HCT116 (cell line): ENCODE measurements around the gene TLL2. TPM values are rescaled to one million over a fixed set of nuclear protein-coding genes. Genes with fewer than 3 reads are reported as not detected.

Source experiments
- ATAC-seq: fragments of 200-7000 bp; cut with Tn5 transposase; 2 replicates; pipeline ENCODE4 v1.9.1; 2020; ENCODE audit warnings: mild to moderate bottlenecking, moderate library complexity
- BruUV-seq: library from RNA; stranded (reverse); fragments of 400-500 nt; replicated peaks from 2 replicates; lab custom pipeline; 2021; lab: Mats Ljungman, UMichigan
- CTCF ChIA-PET: fragments of 300-600 bp; sonication (Branson Sonifier 250); formaldehyde crosslinking; loops from one replicate; lab custom pipeline; 2021; ENCODE audit warnings: antibody characterized with exemption; lab: Charles Lee
- POLR2A ChIA-PET: fragments of 300-600, 350-600 bp; sonication (Branson Sonifier 250); formaldehyde crosslinking; loops from one replicate; lab custom pipeline; 2021; ENCODE audit warnings: antibody characterized with exemption; lab: Charles Lee
- RAD21 ChIA-PET, 2 experiments: fragments of 300-600 bp; sonication (Branson Sonifier 250); formaldehyde crosslinking; loops; one replicate each; lab custom pipeline; 2023; ENCODE audit warnings: low total read pairs in 2 of 2; ENCODE audit not compliant: uncharacterized antibody in 2 of 2, unreplicated experiment in 2 of 2, low non-redundant PET in 1 of 2; lab: Charles Lee
- DNase-seq: peaks from one replicate; pipeline ENCODE4 v3.0.0-alpha.2; 2010; ENCODE audit warnings: low read depth, low spot score
- H2AFZ ChIP-seq: fragments of 200-600 bp; shearing (Covaris generic), sonication (generic); 2 replicates; pipeline ENCODE4 v1.6.1; 2017; ENCODE audit warnings: low read depth, mixed run types, mixed read lengths, antibody characterized with exemption, low read length; ENCODE audit not compliant: poor library complexity, severe bottlenecking
- H3K27ac ChIP-seq: 2 replicates; pipeline ENCODE4 v1.5.1; 2012; ENCODE audit warnings: low read depth, low read length
- H3K27me3 ChIP-seq: fragments of 200-600 bp; sonication (generic); 2 replicates; pipeline ENCODE4 v1.6.1; 2016; ENCODE audit warnings: mixed run types, low read length, mixed read lengths; ENCODE audit not compliant: insufficient read depth
- H3K36me3 ChIP-seq, 2 experiments: fragments of 200-500 bp in 1 of 2; fragments of 200-600 bp in 1 of 2; sonication (Bioruptor generic) in 1 of 2; sonication (generic) in 1 of 2; 2 replicates each; pipeline versions ENCODE4 v1.5.1 to v1.6.1; 2014 to 2016; ENCODE audit warnings: low read length in 2 of 2, inconsistent platforms in 1 of 2, mixed read lengths in 1 of 2, mixed run types in 1 of 2; ENCODE audit not compliant: insufficient read depth in 2 of 2, control insufficient read depth in 1 of 2
- H3K4me1 ChIP-seq, 2 experiments: fragments of 200-600 bp in 1 of 2; sonication (generic) in 1 of 2; 2 replicates each; pipeline versions ENCODE4 v1.5.1 to v1.6.1; 2012 to 2017; ENCODE audit warnings: low read length in 2 of 2, inconsistent platforms in 1 of 2, mild to moderate bottlenecking in 1 of 2, mixed read lengths in 1 of 2, mixed run types in 1 of 2, moderate library complexity in 1 of 2; ENCODE audit not compliant: insufficient read depth in 2 of 2, control insufficient read depth in 1 of 2
- H3K4me2 ChIP-seq: fragments of 200-600 bp; sonication (generic); 2 replicates; pipeline ENCODE4 v1.6.1; 2017; ENCODE audit warnings: mixed run types, low read length, mixed read lengths
- H3K4me3 ChIP-seq, 2 experiments: fragments of 200-600 bp in 1 of 2; sonication (generic) in 1 of 2; replicated peaks in 1 of 2; 2 replicates each; pipeline ENCODE4 v1.5.1; 2011 to 2016; ENCODE audit warnings: low read length in 2 of 2, control low read depth in 1 of 2, low read depth in 1 of 2, mild to moderate bottlenecking in 1 of 2, mixed read lengths in 1 of 2, mixed run types in 1 of 2
- H3K79me2 ChIP-seq: fragments of 200-600 bp; sonication (generic); 2 replicates; pipeline ENCODE4 v1.6.1; 2017; ENCODE audit warnings: mild to moderate bottlenecking, mixed run types, low read length, moderate library complexity, mixed read lengths; ENCODE audit not compliant: insufficient read depth
- H3K9ac ChIP-seq: fragments of 200-600 bp; sonication (generic); 2 replicates; pipeline ENCODE4 v1.6.1; 2016; ENCODE audit warnings: low read length, mixed read lengths
- H3K9me2 ChIP-seq: fragments of 200-600 bp; sonication (generic), shearing (Covaris generic); 2 replicates; pipeline ENCODE4 v1.6.1; 2017; ENCODE audit warnings: mixed run types, mild to moderate bottlenecking, moderate library complexity; ENCODE audit not compliant: insufficient read depth
- H3K9me3 ChIP-seq, 2 experiments: fragments of 200-500 bp in 1 of 2; fragments of 200-600 bp in 1 of 2; sonication (Bioruptor generic) in 1 of 2; sonication (generic) in 1 of 2; 2 replicates each; pipeline ENCODE4 v1.6.1; 2014 to 2017; ENCODE audit warnings: low read length in 2 of 2, mixed read lengths in 2 of 2, inconsistent platforms in 1 of 2, low read depth in 1 of 2, mild to moderate bottlenecking in 1 of 2, mixed run types in 1 of 2, moderate library complexity in 1 of 2; ENCODE audit not compliant: control insufficient read depth in 1 of 2, insufficient read depth in 1 of 2
- H4K20me1 ChIP-seq: fragments of 200-600 bp; sonication (generic), shearing (Covaris generic); 2 replicates; pipeline ENCODE4 v1.6.1; 2017; ENCODE audit warnings: mixed run types, mild to moderate bottlenecking, moderate library complexity; ENCODE audit not compliant: insufficient read depth
- CBX3 ChIP-seq: IDR thresholded peaks from 2 replicates; pipeline ENCODE4 v1.6.1; 2012; ENCODE audit warnings: low read depth
- CEBPB ChIP-seq: IDR thresholded peaks from 2 replicates; pipeline ENCODE4 v1.6.1; 2012; ENCODE audit warnings: low read depth
- CTCF ChIP-seq, 3 experiments: fragments of 200-600 bp in 1 of 3; sonication (generic) in 1 of 3; IDR thresholded peaks in 2 of 3; conservative IDR thresholded peaks in 1 of 3; 2 replicates each; pipeline ENCODE4 v1.5.1; 2012 to 2017; ENCODE audit warnings: low read depth in 2 of 3, low read length in 2 of 3, antibody characterized with exemption in 1 of 3, borderline replicate concordance in 1 of 3, control low read depth in 1 of 3, mild to moderate bottlenecking in 1 of 3, mixed read lengths in 1 of 3, mixed run types in 1 of 3, moderate library complexity in 1 of 3; ENCODE audit not compliant: insufficient read depth in 1 of 3
- EGR1 ChIP-seq: IDR thresholded peaks from 2 replicates; pipeline ENCODE4 v1.6.1; 2012; ENCODE audit warnings: low read depth
- ELF1 ChIP-seq: IDR thresholded peaks from 2 replicates; pipeline ENCODE4 v1.6.1; 2012; ENCODE audit warnings: low read depth, borderline replicate concordance
- EZH2 ChIP-seq: fragments of 200-600 bp; sonication (generic); IDR thresholded peaks from 2 replicates; pipeline ENCODE4 v1.6.1; 2017; ENCODE audit warnings: antibody characterized with exemption, mixed run types
- EZH2phosphoT487 ChIP-seq: fragments of 200-600 bp; IDR thresholded peaks from 2 replicates; pipeline ENCODE4 v1.6.1; 2018; ENCODE audit warnings: antibody characterized with exemption, borderline replicate concordance
- FOSL1 ChIP-seq: IDR thresholded peaks from 2 replicates; pipeline ENCODE4 v1.6.1; 2012; ENCODE audit warnings: low read depth
- JUND ChIP-seq: IDR thresholded peaks from 2 replicates; pipeline ENCODE4 v1.6.1; 2012
- MAX ChIP-seq: IDR thresholded peaks from 2 replicates; pipeline ENCODE4 v1.6.1; 2012
- POLR2A ChIP-seq: IDR thresholded peaks from 2 replicates; pipeline ENCODE4 v1.7.0; 2011; ENCODE audit warnings: borderline replicate concordance; ENCODE audit not compliant: insufficient read depth, insufficient read length; ENCODE audit errors: extremely low read depth
- POLR2AphosphoS5 ChIP-seq: IDR thresholded peaks from 2 replicates; pipeline ENCODE4 v1.6.1; 2011; ENCODE audit warnings: mild to moderate bottlenecking, low read depth, low read length, moderate library complexity
- RAD21 ChIP-seq: IDR thresholded peaks from 2 replicates; pipeline ENCODE4 v1.6.1; 2012; ENCODE audit warnings: low read depth, mild to moderate bottlenecking
- SIN3A ChIP-seq: IDR thresholded peaks from 2 replicates; pipeline ENCODE4 v1.6.1; 2012; ENCODE audit warnings: low read depth
- SP1 ChIP-seq: IDR thresholded peaks from 2 replicates; pipeline ENCODE4 v1.6.1; 2012; ENCODE audit warnings: low read depth
- SRF ChIP-seq: IDR thresholded peaks from 2 replicates; pipeline ENCODE4 v1.6.1; 2012; ENCODE audit warnings: low read depth
- YY1 ChIP-seq: IDR thresholded peaks from 2 replicates; pipeline ENCODE4 v1.6.1; 2011; ENCODE audit warnings: low read length, low read depth, moderate library complexity, mild to moderate bottlenecking; ENCODE audit not compliant: insufficient replicate concordance; ENCODE audit errors: extremely low read depth
- ZBTB33 ChIP-seq: IDR thresholded peaks from 2 replicates; pipeline ENCODE4 v1.6.1; 2011; ENCODE audit warnings: mild to moderate bottlenecking, low read length, moderate library complexity; ENCODE audit not compliant: insufficient replicate concordance; ENCODE audit errors: extremely low read depth
- ZFX ChIP-seq: fragments of 450-650 bp; IDR thresholded peaks from 2 replicates; pipeline ENCODE4 v1.6.1; 2017
- ZNF274 ChIP-seq: fragments of 200-500 bp; sonication (Bioruptor generic); IDR thresholded peaks from 2 replicates; pipeline ENCODE4 v1.6.1; 2014; ENCODE audit warnings: mild to moderate bottlenecking, low read depth, low read length, inconsistent platforms
- intact Hi-C: fragments of 100-400 bp; cut with micrococcal nuclease; formaldehyde crosslinking; loops from 2 replicates; pipeline ENCODE4 v1.10.0; 2022
- total RNA-seq: library from RNA; stranded (reverse); gene quantifications from one replicate; pipeline ENCODE4 v1.2.1, GENCODE V29; 2021; ENCODE audit not compliant: unreplicated experiment

Gene TLL2
- total RNA-seq, 1 experiment from 2014 or later: 1.3 TPM

- RAD21 ChIA-PET: no interaction called here
- CTCF ChIA-PET: no interaction called here
- no peak for DNase-seq
Measured at GRCh38 chr10:96407560-96408069, 106.1 kb downstream of the TLL2 start.

More at GRCh38 chr10:96407560-96408069, 106.1 kb downstream of the TLL2 start:
- POLR2A ChIA-PET: no interaction called here
- H3K36me3 ChIP-seq: no peaks in the 10 kb centered on the region
- H3K79me2 ChIP-seq: no peaks in the 10 kb centered on the region
- H3K4me1 ChIP-seq: no peaks in the 10 kb centered on the region
- H3K27ac ChIP-seq: no peak overlapping the region
- H2AFZ ChIP-seq: no peak overlapping the region
- H3K9me2 ChIP-seq: no peaks in the 10 kb centered on the region
- no peak overlapping the region for H3K9ac ChIP-seq
- TF ChIP-seq ELF1 (no peak), SP1 (no peak), JUND (no peak), YY1 (no peak), CEBPB (no peak), SRF (no peak), RAD21 (no peak), EZH2phosphoT487 (no peak), MAX (no peak), ZFX (no peak), ZBTB33 (no peak), POLR2A (no peak), EZH2 (no peak), SIN3A (no peak), FOSL1 (no peak), CTCF (IDR thresholded peaks at IDR 0.05 in 2 of 3, conservative IDR thresholded peaks at IDR 0.05 in 1 of 3; ENCODE audit: borderline replicate concordance in 1 of 3, insufficient read depth in 1 of 3, low read depth in 2 of 3, low read length in 2 of 3) (no peak), CBX3 (no peak), ZNF274 (no peak), EGR1 (no peak), POLR2AphosphoS5 (no peak)
- BruUV-seq: no TSS peak
- intact Hi-C loops: no loop called here
- H4K20me1 ChIP-seq: no peaks in the 10 kb centered on the region
- H3K4me3 ChIP-seq: no peak overlapping the region
- peaks cover 39% of the 10 kb centered on the region for H3K27me3 ChIP-seq
- H3K4me2 ChIP-seq: no peak overlapping the region
- ATAC-seq: no peak
- H3K9me3 ChIP-seq: no peaks in the 10 kb centered on the region
